Suppressor macrophage treated with lipopolysaccharide for 4 hours (primary cell): ENCODE data around the gene ATP6AP1.

ENCODE experiments used
- DNase-seq: peaks from one replicate; pipeline ENCODE4 v3.0.0-alpha.2; 2020

ATP6AP1 gene

GRCh38 chrX:154473683-154474082 lies 45.2 kb downstream of the ATP6AP1 start:
- DNase-seq = no peak

GRCh38 chrX:154476821-154477220 lies 48.3 kb downstream of the ATP6AP1 start:
- no peak for DNase-seq

DNA sequence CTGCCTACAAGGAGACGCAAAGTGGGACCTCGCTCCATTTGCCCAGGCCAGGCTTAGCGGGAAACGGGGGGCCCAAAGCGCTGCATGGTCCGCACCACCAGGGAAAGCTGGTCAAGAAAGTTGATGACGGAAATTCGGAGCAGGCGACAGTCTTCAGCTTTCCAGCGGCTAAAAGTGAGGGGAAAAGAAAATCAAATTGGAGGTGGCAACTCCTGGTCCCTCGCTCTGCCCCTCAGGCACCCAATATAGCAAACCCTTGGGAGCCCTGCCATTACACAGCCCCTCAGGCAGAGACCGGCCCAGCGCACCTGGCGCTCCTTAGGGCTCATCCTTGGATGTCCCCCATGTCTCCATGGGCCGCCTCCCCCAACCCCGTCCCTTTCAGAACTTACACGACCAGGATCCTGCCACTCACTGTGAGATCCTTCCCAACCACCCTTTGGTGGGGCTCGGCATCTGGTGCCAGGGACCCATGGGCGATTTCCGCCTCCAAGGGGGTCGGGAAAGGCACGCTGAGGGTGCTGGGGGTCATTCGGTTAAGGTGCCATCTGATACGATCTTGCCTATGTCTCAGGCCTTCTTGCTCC lies 49.5 kb downstream of the ATP6AP1 start:
- DNase-seq = no peak

DNA sequence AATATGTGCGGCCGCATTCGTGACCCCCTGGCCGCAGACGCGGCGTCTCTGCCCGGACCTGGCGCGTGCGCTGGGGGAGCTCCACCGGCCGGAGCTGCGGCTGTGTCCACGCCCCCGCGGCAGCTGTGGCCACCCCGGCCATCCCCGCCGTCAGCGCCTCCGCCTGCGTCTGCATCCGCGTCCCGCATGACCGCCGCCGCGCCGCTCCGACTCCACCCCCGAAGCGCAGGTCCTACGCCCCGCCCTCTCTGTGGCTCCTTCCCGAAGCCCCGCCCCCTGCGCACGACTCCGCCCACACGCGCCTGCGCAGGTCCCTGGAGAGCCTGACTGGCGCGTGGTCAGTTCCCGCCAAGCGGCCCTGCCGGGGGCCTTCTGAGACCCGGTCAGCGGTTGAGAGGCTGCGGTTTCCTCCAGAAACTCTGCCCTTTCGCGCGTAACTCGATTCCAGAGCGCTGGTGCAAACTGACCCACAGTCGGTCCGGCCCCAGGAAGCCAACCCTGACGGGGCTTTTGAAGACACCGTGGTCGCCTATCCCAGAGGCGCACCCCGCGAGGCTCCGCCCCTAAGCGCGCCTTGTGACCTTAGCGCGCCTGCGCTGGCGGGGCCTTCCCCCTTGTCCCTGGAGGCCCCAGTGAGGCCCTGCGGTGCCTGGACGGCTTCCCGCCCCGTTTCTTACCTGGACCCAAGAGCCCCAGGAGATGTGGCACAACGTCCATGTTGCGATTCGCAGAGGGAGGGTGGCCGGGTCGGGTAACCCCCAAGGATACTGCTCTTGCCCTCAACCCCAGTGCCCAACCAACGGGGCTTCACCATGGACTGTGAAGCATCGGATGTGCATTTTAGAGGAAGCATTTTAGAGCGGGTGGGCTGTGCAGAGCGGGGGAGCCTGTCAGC lies 50.5 kb downstream of the ATP6AP1 start, which contains the start of gene LAGE3:
Gene LAGE3, minus strand, starts transcription at position 554 of the 895 bp plus-strand sequence. Its CDS starts 366 bp downstream, at position 188.
- DNase-seq = peak; percentile 95

DNA sequence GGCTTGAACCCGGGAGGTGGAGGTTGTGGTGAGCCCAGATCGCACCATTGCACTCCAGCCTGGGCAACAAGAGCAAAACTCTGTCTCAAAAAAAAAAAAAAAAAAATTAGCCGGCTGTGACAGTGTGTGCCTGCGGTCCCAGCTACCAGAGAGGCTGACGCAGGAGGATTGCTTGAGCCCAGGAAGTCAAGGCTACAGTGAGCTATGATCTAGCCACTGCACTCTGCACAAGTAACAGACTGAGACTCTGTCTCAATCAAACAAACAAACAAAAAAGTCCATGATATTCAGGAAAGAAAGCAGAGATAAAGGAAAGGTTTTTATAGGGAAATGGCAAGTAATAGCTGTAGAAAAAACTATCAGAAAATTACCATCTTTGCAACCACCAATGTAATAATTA lies 52.7 kb downstream of the ATP6AP1 start:
- DNase-seq = no peak

DNA sequence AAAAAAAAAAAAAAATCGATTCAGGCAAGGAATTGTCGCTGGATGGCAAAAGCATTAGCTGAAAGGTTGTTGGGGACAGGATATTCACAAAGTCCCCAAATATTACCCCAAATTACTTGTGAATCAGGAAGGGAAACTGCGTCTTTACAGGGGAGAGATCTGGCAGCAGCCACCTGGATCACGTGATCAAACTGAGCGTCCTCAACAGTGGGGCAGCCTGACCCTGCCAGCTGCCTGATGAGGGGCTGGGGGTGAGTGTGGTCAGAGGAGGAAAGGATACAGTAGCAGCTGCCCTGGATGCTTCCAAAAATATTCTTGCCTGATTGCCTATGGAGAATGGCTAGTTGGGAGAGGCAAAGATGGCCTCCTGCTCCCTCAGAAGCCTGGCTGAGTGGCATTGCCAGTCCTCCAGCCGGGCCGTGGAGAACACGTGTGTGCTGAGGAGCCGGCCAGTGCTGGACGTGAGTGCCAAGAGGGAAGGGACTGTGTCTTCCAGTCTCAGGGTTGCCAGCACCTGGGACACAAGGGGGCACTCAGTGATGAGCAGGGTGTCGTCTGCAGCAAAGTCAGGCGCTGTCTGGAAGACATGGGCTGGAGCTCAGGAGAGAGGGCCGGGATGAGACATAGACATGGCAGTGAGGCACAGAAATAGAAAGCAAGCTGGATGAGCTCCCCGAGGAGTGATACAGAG lies 53.6 kb downstream of the ATP6AP1 start:
- DNase-seq = no peak

- no peak for DNase-seq
These were observed 54.3 kb downstream of the ATP6AP1 start for GRCh38 chrX:154482786-154483185.

- no peak for DNase-seq
These were observed 54.8 kb downstream of the ATP6AP1 start for GRCh38 chrX:154483325-154483724.

DNA sequence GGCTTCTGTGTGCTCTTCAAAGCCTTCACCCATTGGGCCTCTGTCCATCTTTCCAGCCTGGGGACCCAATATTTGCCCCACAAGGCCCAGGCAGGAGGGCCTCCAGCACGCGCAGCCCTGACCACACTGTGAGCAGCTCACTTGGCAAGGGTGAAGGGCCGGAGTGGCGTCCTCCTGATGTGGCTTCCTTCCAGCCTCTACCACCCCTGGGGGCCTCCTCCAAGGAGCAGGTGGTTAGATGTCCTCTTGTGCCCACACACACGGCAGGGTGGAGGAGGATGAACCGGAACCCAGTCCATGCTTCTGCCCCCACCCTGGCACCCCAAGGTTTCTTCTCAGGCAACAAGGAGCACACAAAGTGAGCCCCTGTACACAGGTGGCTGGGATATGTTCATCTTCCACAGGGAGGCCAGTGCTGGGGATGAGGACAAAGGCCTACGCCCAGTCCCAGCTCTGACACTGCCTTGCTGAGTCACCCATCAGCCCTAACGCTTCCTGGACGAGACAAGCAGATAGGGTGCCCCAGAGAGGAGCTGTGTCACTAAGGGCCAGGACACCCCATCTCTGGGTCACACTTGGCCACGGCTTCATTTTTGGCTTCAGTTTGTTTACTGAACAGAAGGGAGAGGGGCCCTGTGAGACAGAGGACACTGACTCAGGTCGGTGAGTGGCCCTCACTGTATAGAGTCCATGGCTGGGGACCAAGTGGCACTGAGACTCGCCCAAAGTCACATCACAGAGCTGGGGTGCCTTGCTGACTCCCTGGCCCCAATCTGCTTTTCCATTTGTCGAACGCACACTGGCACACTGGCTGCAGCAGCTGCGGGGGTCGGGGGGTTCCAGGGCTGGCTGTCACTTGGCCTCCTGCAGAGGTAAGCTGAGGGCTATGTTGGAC lies 56.0 kb downstream of the ATP6AP1 start:
- DNase-seq = peak; percentile 23

DNA sequence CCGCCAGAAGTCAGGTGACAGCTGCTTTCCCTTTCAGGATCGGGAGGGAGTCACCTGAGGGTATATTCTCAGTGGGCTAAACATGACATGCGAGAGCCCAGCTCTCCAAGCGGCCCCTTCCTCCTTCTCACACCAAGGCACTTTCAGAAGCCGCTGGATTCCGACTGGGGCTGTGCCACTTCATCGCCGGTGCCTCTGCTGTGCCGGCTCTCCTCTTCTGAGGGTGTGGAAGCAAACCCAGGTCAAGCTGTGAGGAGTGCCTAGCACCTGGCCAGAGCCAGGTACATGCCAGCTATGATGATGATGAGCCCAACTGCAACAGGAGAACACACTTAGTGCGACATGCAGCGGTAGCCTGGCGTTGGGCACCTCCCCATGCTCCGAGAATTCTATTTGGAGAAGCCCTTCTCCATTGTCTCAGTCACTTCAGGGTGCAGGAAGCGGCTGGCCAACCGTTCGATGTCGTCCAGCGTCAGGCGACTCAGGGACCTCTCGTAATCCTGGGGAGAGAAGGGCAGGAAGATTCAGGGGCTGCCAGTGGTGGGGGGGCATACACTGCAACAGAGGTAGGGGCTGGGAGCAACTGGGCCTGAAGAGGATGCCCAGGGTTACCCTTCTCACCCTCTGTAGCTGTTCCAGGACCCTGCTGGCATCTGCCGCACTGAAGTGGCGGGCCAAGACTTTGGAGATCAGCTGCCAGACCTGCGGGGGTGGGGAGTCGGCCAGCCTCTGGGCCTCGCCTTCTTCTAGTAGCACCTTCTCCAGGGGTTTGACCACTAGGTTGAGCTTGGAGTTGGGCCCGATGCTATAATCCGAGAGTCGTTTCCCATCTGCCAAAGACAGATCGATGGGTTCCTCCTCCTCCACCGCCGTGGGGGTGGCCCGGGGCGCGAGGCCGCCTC lies 56.9 kb downstream of the ATP6AP1 start:
- no peak for DNase-seq

DNA sequence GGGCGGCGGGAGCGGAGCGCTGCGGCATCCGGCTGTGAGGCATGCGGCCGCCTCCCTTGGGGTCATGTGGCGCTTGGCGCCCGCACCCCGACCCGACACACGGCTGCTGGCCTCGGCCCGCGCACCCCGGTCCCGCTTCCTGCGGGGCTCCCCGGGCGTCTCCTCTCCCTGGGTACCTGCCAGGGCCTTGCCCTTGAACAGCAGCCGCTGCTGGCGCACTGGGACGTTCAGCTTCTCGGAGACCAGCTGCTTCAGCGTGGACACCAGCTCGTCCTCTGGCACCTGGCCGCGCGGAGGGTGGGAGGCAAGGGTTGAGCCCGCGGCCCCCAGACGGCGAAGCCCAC lies 57.5 kb downstream of the ATP6AP1 start:
- no peak for DNase-seq
